Parathyroid adenoma (tissue), 2 donors: Measurements from ENCODE around the gene FLCN.

Source experiments
- H2AFZ ChIP-seq: fragments of 300-600 bp; sonication (generic); one replicate; pipeline ENCODE4 v1.7.0; 2017; ENCODE audit warnings: antibody characterized with exemption, mild to moderate bottlenecking
- H3K27ac ChIP-seq: fragments of 300-600 bp; sonication (generic); one replicate; pipeline ENCODE4 v1.7.0; 2017
- H3K27me3 ChIP-seq: fragments of 300-600 bp; sonication (generic); one replicate; pipeline ENCODE4 v1.7.0; 2017; ENCODE audit warnings: low read length; ENCODE audit not compliant: control insufficient read depth, insufficient read depth
- H3K36me3 ChIP-seq: fragments of 300-600 bp; sonication (generic); one replicate; pipeline ENCODE4 v1.7.0; 2017; ENCODE audit warnings: low read length; ENCODE audit not compliant: control insufficient read depth, insufficient read depth
- H3K4me1 ChIP-seq: fragments of 300-600 bp; sonication (generic); one replicate; pipeline ENCODE4 v1.7.0; 2017; ENCODE audit warnings: control low read depth
- H3K4me2 ChIP-seq: fragments of 300-600 bp; sonication (generic); one replicate; pipeline ENCODE4 v1.7.0; 2017; ENCODE audit warnings: low read length
- H3K4me3 ChIP-seq: fragments of 300-600 bp; sonication (generic); one replicate; pipeline ENCODE4 v1.7.0; 2017; ENCODE audit warnings: low read depth, low read length
- H3K79me2 ChIP-seq: fragments of 300-600 bp; sonication (generic); one replicate; pipeline ENCODE4 v1.7.0; 2017; ENCODE audit warnings: control low read depth
- H3K9ac ChIP-seq: fragments of 300-600 bp; sonication (generic); one replicate; pipeline ENCODE4 v1.7.0; 2017; ENCODE audit warnings: mild to moderate bottlenecking
- H3K9me3 ChIP-seq: fragments of 300-600 bp; sonication (generic); one replicate; pipeline ENCODE4 v1.7.0; 2017; ENCODE audit warnings: low read length; ENCODE audit not compliant: control insufficient read depth
- TF ChIP-seq, protein P1 (sequence below): fragments of 300-600 bp; sonication (generic); IDR thresholded peaks from one replicate; pipeline ENCODE4 v1.7.0; 2017; ENCODE audit warnings: antibody characterized with exemption, mild to moderate bottlenecking
- donor health status: primary hyperparathyroidism.

Gene FLCN

DNA sequence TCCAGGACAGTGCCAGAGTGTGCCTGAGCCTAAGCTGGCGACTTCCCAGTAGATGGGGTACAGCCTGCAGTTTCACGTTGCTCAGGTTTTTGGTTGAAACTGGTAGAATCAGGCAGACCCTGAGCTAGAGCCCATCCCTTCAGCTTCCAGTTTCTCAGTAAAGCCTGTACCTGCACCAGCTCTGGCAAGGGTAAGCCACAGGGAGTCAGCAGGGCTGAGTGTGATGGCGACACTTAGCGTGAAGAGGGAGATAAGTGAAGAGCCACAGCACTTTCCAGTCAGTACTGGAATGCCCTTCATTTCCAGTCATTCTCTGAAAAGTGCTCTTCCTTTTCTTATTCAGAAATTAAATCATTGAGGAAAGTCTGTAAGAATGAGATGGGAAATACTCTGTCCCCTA, 53.2 kb downstream of the FLCN start:
- no peaks in the 10 kb centered on the region for H3K36me3 ChIP-seq
- TF ChIP-seq, protein P1, sequence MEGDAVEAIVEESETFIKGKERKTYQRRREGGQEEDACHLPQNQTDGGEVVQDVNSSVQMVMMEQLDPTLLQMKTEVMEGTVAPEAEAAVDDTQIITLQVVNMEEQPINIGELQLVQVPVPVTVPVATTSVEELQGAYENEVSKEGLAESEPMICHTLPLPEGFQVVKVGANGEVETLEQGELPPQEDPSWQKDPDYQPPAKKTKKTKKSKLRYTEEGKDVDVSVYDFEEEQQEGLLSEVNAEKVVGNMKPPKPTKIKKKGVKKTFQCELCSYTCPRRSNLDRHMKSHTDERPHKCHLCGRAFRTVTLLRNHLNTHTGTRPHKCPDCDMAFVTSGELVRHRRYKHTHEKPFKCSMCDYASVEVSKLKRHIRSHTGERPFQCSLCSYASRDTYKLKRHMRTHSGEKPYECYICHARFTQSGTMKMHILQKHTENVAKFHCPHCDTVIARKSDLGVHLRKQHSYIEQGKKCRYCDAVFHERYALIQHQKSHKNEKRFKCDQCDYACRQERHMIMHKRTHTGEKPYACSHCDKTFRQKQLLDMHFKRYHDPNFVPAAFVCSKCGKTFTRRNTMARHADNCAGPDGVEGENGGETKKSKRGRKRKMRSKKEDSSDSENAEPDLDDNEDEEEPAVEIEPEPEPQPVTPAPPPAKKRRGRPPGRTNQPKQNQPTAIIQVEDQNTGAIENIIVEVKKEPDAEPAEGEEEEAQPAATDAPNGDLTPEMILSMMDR: no peak
- no peaks in the 10 kb centered on the region for H3K4me1 ChIP-seq
- H3K79me2 ChIP-seq: no peaks in the 10 kb centered on the region
- no peaks in the 10 kb centered on the region for H3K9me3 ChIP-seq
- H3K9ac ChIP-seq: no peak overlapping the region
- no peak overlapping the region for H2AFZ ChIP-seq
- no peak overlapping the region for H3K27ac ChIP-seq
- no peak overlapping the region for H3K4me2 ChIP-seq
- no peak overlapping the region for H3K4me3 ChIP-seq
- no peaks in the 10 kb centered on the region for H3K27me3 ChIP-seq

DNA sequence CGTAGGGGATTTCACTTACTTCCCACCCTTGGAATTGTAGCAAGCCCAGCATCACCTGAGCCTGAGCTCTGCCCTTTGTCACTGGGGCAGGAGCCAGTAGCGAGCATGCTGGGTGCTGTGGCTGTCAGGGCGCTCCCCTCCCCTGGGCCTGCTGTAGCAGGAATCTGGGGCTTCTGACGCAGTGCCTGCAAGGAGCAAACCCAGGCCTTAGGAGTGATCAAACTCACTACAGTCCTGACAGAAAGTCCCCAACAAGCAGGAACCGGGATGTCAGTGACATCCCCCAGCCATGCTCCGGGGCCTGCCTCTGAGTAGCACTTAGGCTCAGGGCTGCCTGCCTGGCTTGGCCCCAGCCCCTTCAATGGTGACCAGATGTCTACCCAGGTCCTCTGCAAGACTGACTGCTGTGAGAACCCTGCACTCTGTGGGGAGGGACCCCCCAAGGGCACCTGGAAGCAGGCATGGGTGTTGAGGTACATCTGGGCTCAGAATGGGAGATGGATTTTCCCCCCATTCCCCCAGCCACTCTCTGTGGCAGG, 54.3 kb downstream of the FLCN start:
- no peak overlapping the region for H2AFZ ChIP-seq
- H3K79me2 ChIP-seq: no peaks in the 10 kb centered on the region
- no peaks in the 10 kb centered on the region for H3K27me3 ChIP-seq
- TF ChIP-seq, protein P1: no peak
- H3K27ac ChIP-seq: no peak overlapping the region
- no peaks in the 10 kb centered on the region for H3K4me1 ChIP-seq
- no peaks in the 10 kb centered on the region for H3K9me3 ChIP-seq
- no peaks in the 10 kb centered on the region for H3K36me3 ChIP-seq
- H3K9ac ChIP-seq: no peak overlapping the region
- no peak overlapping the region for H3K4me3 ChIP-seq
- H3K4me2 ChIP-seq: no peak overlapping the region

DNA sequence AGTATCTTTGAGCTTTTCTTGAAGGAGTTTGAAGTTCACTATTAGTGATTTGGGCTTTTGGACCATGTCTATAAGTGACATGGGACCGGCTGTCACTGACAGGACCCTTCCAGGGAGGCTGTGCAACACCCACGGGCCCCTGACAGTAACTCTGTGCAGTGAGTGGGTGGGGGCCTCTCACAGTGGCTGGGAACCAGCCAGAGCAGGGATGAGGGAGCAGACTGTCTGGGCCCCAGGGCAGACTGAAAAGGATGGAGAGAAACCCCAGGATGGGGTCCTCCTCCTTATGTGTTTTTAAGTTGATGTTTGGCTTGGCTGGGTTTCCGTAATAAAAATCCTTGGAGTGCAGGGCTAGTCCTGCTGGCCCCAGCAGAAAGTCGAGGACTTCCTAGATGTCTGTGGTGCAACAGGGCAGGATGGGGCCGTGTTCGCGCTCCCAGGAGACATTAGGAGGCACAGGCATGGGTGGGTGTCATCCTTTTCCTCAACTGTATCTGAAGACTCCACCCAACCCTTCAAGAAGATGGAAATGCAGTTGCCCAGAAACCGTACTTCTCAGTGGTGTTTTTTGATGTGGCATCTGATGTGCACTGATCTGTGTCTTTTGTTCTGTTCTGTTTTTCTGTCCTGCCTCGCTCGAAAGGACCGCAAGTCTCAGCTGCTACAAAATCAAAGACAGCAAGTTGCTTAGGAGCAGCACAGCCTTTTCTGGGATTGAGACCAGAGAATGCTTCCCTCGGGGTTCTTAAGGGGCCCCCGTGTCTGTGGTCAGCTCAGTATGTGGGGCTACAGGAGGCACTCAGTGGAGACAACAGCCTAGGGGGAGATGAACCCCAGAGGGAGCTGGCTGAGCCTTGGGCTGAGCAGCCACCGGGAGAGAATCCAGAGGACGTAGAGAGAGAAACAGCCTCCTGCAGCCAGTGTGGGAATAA, 55.0 kb downstream of the FLCN start:
- H2AFZ ChIP-seq: no peak overlapping the region
- H3K4me2 ChIP-seq: no peak overlapping the region
- no peaks in the 10 kb centered on the region for H3K4me1 ChIP-seq
- no peaks in the 10 kb centered on the region for H3K79me2 ChIP-seq
- H3K9me3 ChIP-seq: no peaks in the 10 kb centered on the region
- no peak overlapping the region for H3K9ac ChIP-seq
- H3K27ac ChIP-seq: no peak overlapping the region
- no peak overlapping the region for H3K4me3 ChIP-seq
- TF ChIP-seq, protein P1: no peak
- H3K27me3 ChIP-seq: no peaks in the 10 kb centered on the region
- H3K36me3 ChIP-seq: no peaks in the 10 kb centered on the region

DNA sequence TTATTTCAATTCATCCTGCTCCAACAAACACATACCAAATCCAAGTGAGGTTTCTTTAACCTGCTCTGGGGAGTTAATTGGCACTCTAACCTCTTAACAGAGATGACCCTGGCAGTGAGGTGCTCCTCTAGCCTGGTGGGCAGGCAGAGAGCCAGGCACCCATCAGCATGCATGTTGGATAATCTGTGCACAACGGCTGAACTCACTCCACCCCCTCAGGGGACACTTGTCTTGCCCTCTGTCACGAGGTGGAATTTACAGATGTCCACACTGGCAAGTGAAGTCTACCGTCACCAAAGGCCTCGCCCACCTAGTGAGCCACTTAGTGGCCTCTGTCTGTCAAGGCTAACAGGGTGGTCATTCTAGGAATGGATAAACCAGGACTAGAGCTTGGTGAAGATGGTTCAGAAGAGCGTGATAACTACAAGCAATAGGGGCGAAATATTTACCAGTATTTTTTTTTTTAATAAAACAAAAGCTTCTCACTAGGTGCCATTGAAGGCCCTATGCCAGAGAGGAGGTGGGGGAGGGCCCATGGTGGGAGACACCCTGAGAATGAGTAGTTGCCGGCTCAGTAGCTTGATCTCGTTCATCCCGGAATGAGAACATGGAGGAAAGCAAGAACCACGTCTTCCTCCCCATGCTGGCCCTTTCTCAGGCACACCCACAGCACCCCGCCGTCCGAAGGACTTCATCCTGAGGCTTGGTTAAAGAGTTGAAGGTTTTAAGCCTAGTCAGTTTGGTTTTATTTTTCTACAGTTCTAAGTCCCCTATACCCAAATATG, 56.0 kb downstream of the FLCN start:
- Histone ChIP-seq H3K27ac (no peak overlapping the region), H3K9me3 (no peaks in the 10 kb centered on the region)

More for the DNA sequence above, 56.0 kb downstream of the FLCN start:
- Histone ChIP-seq H3K36me3 (no peaks in the 10 kb centered on the region), H3K27me3 (no peaks in the 10 kb centered on the region), H3K79me2 (no peaks in the 10 kb centered on the region), H3K9ac (no peak overlapping the region), H3K4me3 (no peak overlapping the region), H3K4me1 (no peaks in the 10 kb centered on the region), H2AFZ (no peak overlapping the region), H3K4me2 (no peak overlapping the region)
- TF ChIP-seq, protein P1: no peak
